ENCODE results near the gene TM7SF2.

DNA sequence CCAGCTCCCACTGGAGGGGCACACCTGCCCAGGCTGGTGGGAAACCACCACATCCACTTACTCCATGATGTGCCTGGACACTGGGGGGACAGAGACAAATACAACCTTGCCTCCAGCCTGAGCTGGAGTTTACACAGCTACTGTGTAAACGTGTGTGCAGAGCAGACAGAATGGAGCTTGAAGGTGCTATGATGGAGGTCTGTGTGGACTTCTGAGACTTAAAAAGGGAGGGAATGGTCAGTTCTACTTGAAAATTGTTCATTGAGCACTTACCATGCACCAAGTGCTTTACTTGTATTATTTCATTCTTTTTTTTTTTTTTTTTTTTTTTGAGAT, 39.1 kb upstream of the TM7SF2 start:
- TF ChIP-seq POLR2A (IDR thresholded peaks at IDR 0.05; ENCODE audit: extremely low read depth, insufficient read length) (no peak), CTCF (IDR thresholded peaks at IDR 0.05; ENCODE audit: low read depth, low read length) (no peak), MYC (IDR thresholded peaks at IDR 0.05; ENCODE audit: low read depth, low read length) (no peak)
- TF ChIP-seq, protein P1, sequence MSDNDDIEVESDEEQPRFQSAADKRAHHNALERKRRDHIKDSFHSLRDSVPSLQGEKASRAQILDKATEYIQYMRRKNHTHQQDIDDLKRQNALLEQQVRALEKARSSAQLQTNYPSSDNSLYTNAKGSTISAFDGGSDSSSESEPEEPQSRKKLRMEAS (IDR thresholded peaks at IDR 0.05; ENCODE audit: low read depth, low read length), result no peak
